Mucosa of descending colon (tissue), 3 donors: ENCODE data around the gene TTLL4. TPM values are rescaled to one million over a fixed set of nuclear protein-coding genes. Genes with fewer than 3 reads are reported as not detected.
"Not testable (repeated sequence)": the region's sequence is repeated elsewhere in the genome, so short reads cannot be mapped to it uniquely, and the experiment has no call there.

Experiments
- ATAC-seq: fragments of 200-7000 bp; cut with Tn5 transposase; one replicate; pipeline ENCODE4 v1.9.1; 2020; ENCODE audit warnings: mild to moderate bottlenecking, moderate library complexity
- DNase-seq, 3 donors: peaks; one replicate each; pipeline ENCODE4 v3.0.0-alpha.2; 2020
- H3K36me3 ChIP-seq: fragments of 200-600 bp; one replicate; pipeline ENCODE4 v1.8.0; 2021; ENCODE audit warnings: low read depth, mild to moderate bottlenecking
- H3K4me1 ChIP-seq: fragments of 200-600 bp; one replicate; pipeline ENCODE4 v1.8.0; 2021; ENCODE audit warnings: low read depth, mild to moderate bottlenecking
- H3K4me3 ChIP-seq: fragments of 200-600 bp; one replicate; pipeline ENCODE4 v1.8.0; 2021; ENCODE audit warnings: mild to moderate bottlenecking
- H3K9me3 ChIP-seq: fragments of 200-600 bp; one replicate; pipeline ENCODE4 v1.8.0; 2021; ENCODE audit warnings: mild to moderate bottlenecking
- intact Hi-C, 2 donors: fragments of 100-400 bp; cut with DNase I in 1 of 2; cut with micrococcal nuclease in 1 of 2; formaldehyde crosslinking; loops; one replicate each; pipeline versions ENCODE4 v1.11.0 to v1.11.1; 2022; cut with DNase I, micrococcal nuclease
- total RNA-seq, 3 donors: library from RNA; stranded (reverse); fragmentation: NEBNext Ultra II Directional in 2 of 3; extraction: Animal tissue kit (Norgen Biotek cat#: 25700) in 2 of 3; gene quantifications; one replicate each; pipeline versions ENCODE4 v1.2.1 to v1.2.4, GENCODE V29; 2021 to 2023
- TF ChIP-seq, protein P1 (sequence below): fragments of 200-600 bp; IDR thresholded peaks from one replicate; pipeline ENCODE4 v1.8.0; 2022; ENCODE audit warnings: antibody characterized with exemption, mild to moderate bottlenecking
- donor health status: DM: no; HTN: no; CAD: no; lungs with moderate emphysema.
- donor health status: DM: no; HTN: no; CAD: no.
- donor health status: DM: no; HTN: yes; CAD: no.

Gene TTLL4
- total RNA-seq, 3 donors from 2014 or later, result 21.0 to 30.1 (median 23.8) TPM

DNA sequence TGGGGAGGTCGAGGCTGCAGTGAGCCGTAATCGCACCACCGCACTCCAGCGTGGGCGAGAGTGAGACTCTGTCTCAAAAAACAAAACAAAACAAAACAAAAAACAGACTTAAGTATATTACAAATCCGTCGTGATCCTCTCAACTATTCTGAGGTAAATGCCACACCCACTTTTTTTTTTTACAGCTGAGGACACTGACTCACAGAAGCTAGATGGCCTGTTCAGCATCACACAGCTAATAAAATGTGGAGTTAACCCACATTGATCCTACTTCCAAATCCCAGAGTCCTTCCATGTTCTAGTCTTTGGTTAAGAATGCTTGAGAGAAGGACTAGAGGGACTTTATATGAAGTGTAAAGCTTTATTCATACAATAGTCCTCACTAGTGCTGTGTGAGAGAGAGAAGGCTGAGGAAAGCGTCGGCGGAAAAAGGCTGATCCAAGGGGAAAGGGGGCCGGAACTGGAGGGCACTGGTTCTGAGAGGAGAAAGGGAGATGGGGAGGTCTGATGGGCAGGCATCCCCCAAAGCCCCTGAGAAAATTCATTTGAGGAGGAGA lies 39.5 kb upstream of the TTLL4 start:
- Histone ChIP-seq H3K4me3 (peak overlapping the region; percentile 63), H3K4me1 (peaks cover 8% of the 10 kb centered on the region), H3K36me3 (no peaks in the 10 kb centered on the region), H3K9me3 (no peaks in the 10 kb centered on the region)
- TF ChIP-seq, protein P1, sequence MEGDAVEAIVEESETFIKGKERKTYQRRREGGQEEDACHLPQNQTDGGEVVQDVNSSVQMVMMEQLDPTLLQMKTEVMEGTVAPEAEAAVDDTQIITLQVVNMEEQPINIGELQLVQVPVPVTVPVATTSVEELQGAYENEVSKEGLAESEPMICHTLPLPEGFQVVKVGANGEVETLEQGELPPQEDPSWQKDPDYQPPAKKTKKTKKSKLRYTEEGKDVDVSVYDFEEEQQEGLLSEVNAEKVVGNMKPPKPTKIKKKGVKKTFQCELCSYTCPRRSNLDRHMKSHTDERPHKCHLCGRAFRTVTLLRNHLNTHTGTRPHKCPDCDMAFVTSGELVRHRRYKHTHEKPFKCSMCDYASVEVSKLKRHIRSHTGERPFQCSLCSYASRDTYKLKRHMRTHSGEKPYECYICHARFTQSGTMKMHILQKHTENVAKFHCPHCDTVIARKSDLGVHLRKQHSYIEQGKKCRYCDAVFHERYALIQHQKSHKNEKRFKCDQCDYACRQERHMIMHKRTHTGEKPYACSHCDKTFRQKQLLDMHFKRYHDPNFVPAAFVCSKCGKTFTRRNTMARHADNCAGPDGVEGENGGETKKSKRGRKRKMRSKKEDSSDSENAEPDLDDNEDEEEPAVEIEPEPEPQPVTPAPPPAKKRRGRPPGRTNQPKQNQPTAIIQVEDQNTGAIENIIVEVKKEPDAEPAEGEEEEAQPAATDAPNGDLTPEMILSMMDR, result no peak
- intact Hi-C loops, result no loop called here
- ATAC-seq (peak; percentile 63), DNase-seq (no peak)

DNA sequence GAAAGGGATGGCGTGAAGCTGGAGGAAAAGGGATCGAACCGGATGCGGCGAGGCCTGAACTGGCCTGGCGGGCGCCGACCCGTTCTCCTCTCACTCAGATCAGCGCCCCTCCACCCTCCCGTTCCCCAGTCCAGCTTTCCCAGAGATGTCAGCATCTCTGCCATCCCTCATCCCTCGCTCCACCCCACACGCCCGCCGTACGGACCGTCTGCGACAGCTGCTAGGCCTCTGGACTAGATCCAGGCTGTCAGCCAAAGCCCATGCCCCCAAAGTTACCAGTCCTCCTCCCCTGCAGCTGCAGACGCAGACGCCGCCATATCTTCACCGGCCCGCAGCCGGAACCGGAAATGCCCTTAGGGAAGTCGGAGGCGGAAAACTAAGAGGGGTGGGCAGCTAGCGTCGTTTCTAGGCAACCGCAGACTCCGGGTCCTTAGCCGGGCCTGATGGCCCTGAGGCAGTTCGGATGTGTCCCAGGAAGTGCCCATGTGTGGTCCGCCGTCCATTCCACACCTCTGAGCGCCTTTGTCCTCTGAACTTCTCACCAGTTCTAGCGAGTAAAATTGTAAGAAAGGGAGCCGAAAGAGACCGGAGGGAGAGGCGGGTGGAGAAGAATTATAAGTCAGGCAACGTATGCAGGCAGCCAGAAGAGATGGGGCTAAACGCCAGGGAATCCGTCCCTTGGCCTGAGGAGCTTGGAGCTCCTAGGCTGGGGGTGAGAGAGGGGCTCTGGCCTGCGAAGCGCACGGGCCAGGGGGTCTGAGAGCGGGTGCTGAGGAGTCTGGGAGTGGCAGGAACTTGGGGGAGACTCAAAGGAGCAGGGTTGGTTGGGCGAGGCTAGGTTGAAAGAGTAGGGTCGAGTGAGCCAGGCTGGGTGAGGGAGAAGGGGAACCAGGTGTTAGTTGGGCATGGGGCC lies 38.7 kb upstream of the TTLL4 start, which contains the start of the genes RNF25 and STK36:
RNF25 (minus strand) TSS at position 349 of the 913 bp plus-strand sequence; CDS start at position 317, 32 bp downstream.
STK36 (plus strand) TSS at position 433 of the 913 bp plus-strand sequence. CDS start 744 bp downstream, outside the sequence.
- no peaks in the 10 kb centered on the region for H3K36me3 ChIP-seq
- no peaks in the 10 kb centered on the region for H3K9me3 ChIP-seq
- TF ChIP-seq, protein P1, result no peak
- H3K4me1 ChIP-seq, result peaks cover 8% of the 10 kb centered on the region
- H3K4me3 ChIP-seq, result peak within 1 kb of the TSS; percentile 63
- peak; percentile 83 to 90 (median 85) for DNase-seq
- intact Hi-C loops, result no loop called here
- ATAC-seq, result peak; percentile 98

DNA sequence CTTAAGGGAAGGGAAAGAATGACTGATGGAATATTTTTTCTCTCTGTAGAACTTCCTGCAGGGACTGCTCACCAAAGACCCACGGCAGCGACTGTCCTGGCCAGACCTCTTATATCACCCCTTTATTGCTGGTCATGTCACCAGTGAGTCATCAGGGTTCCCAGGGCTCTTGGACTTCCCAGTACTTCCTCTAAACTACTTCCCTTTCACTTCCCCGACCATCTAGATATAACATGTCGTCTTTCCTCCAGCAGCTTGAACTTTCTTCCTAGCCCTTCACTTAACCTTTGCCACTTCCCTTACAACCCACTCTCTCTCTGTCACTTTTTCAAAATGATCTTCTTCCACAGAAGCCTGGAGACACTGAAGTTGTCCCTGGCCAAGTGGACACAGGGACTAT lies 31.5 kb upstream of the TTLL4 start:
- ATAC-seq (peak; percentile 49), DNase-seq (no peak)
- intact Hi-C loops, result no loop called here

DNA sequence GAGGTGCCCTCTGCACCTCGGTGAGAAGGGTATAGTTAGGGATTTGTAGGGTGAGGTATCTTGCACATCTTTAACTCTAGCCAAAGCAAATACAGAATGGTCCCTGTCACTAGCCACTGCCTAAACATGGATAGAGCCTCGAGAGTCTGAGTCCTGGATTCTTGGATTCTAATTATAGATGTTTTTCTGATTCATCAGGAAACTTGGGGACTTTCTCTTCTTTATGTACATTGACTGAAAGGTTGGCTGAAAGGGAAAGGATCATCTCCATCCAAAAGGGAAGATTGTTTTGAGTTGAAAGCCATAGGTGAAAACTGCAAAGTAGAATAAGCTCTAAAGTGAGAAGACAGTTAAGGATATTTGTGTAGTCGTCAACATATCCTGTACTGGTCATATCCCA lies 30.6 kb upstream of the TTLL4 start:
- Histone ChIP-seq H3K4me1 (no peaks in the 10 kb centered on the region), H3K9me3 (no peaks in the 10 kb centered on the region), H3K4me3 (no peak overlapping the region), H3K36me3 (no peaks in the 10 kb centered on the region)
- intact Hi-C loops, result no loop called here
- TF ChIP-seq, protein P1, result no peak
- DNase-seq, result no peak
- ATAC-seq, result no peak

More for the DNA sequence above, 31.5 kb upstream of the TTLL4 start:
- Histone ChIP-seq H3K9me3 (no peaks in the 10 kb centered on the region), H3K4me3 (no peak overlapping the region), H3K4me1 (no peaks in the 10 kb centered on the region), H3K36me3 (no peaks in the 10 kb centered on the region)
- TF ChIP-seq, protein P1, result no peak

DNA sequence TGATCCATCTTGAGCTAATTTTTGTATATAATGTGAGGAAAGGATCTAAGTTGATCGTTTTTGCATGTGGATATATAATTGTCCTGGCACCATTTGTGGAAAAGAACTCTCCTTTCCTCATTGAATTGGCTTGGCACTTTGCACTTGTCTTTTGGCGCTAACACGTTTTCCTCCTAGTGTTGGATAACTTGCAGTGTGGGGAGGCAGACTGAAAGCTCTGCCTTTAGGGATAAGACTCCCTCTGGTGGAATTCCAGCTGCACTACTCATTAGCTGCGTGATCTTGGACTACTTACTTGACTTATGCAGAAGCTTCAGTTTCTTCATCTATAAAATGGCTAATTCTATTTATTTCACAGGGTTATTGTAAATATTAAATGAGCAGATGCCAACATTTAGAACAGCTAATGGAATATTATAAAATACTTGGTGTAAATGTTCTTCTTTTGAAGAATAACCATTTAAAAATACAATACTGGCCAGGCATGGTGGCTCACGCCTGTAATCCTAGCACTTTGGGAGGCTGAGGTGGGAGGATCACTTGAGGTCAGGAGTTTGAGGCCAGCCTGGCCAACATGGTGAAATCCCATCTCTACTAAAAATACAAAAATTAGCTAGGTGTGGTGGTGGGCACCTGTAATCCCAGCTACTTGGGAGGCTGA lies 23.1 kb upstream of the TTLL4 start:
- H3K9me3 ChIP-seq, H3K4me1 ChIP-seq, intact Hi-C loops, H3K4me3 ChIP-seq, H3K36me3 ChIP-seq: not testable (repeated sequence)
- TF ChIP-seq, protein P1, result peak; percentile 57
- DNase-seq, result peak in 1 of 3 donors; percentile 72
- ATAC-seq, result peak; percentile 95
